ENCODE results near the gene PLLP.

GRCh38 chr16:57314161-57314785, 29.8 kb upstream of the PLLP start:
- TF ChIP-seq SMAD4 (CRISPR knock-in tag; conservative IDR thresholded peaks at IDR 0.05) = no peak
- no peak for TF ChIP-seq FOXP4 (CRISPR knock-in tag; IDR thresholded peaks at IDR 0.05; ENCODE audit: borderline replicate concordance)
- no peak for TF ChIP-seq MAFG (tag; conservative IDR thresholded peaks at IDR 0.05)
- TF ChIP-seq POLR2AphosphoS5 (IDR thresholded peaks at IDR 0.05; ENCODE audit: control insufficient read depth, insufficient read depth, low read depth, low read length) = no peak
- TF ChIP-seq, protein P1, sequence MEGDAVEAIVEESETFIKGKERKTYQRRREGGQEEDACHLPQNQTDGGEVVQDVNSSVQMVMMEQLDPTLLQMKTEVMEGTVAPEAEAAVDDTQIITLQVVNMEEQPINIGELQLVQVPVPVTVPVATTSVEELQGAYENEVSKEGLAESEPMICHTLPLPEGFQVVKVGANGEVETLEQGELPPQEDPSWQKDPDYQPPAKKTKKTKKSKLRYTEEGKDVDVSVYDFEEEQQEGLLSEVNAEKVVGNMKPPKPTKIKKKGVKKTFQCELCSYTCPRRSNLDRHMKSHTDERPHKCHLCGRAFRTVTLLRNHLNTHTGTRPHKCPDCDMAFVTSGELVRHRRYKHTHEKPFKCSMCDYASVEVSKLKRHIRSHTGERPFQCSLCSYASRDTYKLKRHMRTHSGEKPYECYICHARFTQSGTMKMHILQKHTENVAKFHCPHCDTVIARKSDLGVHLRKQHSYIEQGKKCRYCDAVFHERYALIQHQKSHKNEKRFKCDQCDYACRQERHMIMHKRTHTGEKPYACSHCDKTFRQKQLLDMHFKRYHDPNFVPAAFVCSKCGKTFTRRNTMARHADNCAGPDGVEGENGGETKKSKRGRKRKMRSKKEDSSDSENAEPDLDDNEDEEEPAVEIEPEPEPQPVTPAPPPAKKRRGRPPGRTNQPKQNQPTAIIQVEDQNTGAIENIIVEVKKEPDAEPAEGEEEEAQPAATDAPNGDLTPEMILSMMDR (IDR thresholded peaks at IDR 0.05 in 2 of 3, conservative IDR thresholded peaks at IDR 0.05 in 1 of 3; ENCODE audit: insufficient read depth in 2 of 3, low read depth in 1 of 3, low read length in 3 of 3) = no peak
- TF ChIP-seq, protein P2, sequence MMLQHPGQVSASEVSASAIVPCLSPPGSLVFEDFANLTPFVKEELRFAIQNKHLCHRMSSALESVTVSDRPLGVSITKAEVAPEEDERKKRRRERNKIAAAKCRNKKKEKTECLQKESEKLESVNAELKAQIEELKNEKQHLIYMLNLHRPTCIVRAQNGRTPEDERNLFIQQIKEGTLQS (IDR thresholded peaks at IDR 0.05) = no peak
- TF ChIP-seq, protein P2 (CRISPR knock-in tag; conservative IDR thresholded peaks at IDR 0.05) = no peak
- TF ChIP-seq ZNF274 (IDR thresholded peaks at IDR 0.05; ENCODE audit: borderline replicate concordance, low read depth, low read length) = no peak
- no peak for TF ChIP-seq ZNF253 (CRISPR knock-in tag; conservative IDR thresholded peaks at IDR 0.05)
- no peak for TF ChIP-seq SIN3A (IDR thresholded peaks at IDR 0.05; ENCODE audit: borderline replicate concordance in 2 of 2, control insufficient read depth in 1 of 2, low read depth in 2 of 2, low read length in 2 of 2)
- no peak for TF ChIP-seq EZH2 (IDR thresholded peaks at IDR 0.05; ENCODE audit: borderline replicate concordance, low read depth, low read length)

Measured in K562 (cell line).